Measurements from ENCODE around the gene TRIM45. TPM values are rescaled to one million over a fixed set of nuclear protein-coding genes. Genes with fewer than 3 reads are reported as not detected.

Gene TRIM45
- total RNA-seq, 3 donors from 2014 or later = 2.0 to 2.9 (median 2.5) TPM

- DNase-seq (no peak), ATAC-seq (no peak)
- no peak for TF ChIP-seq CTCF (IDR thresholded peaks at IDR 0.05)
- Histone ChIP-seq H3K4me3 (no peak overlapping the region), H3K9me3 (no peaks in the 10 kb centered on the region), H3K36me3 (ENCODE audit: low read depth) (no peaks in the 10 kb centered on the region), H3K4me1 (ENCODE audit: low read depth) (no peaks in the 10 kb centered on the region)
- intact Hi-C loops (cut with DNase I, micrococcal nuclease) = no loop called here
Observed at GRCh38 chr1:117146575-117147340, 25.2 kb upstream of the TRIM45 start.

GRCh38 chr1:117146072-117146471 lies 24.5 kb upstream of the TRIM45 start:
- intact Hi-C loops (cut with DNase I, micrococcal nuclease) = no loop called here
- TF ChIP-seq CTCF (IDR thresholded peaks at IDR 0.05) = no peak
- H3K4me3 ChIP-seq = no peak overlapping the region
- ATAC-seq = no peak
- H3K36me3 ChIP-seq (ENCODE audit: low read depth) = no peaks in the 10 kb centered on the region
- DNase-seq = no peak
- no peaks in the 10 kb centered on the region for H3K4me1 ChIP-seq (ENCODE audit: low read depth)
- H3K9me3 ChIP-seq = no peaks in the 10 kb centered on the region

GRCh38 chr1:117143871-117144270 lies 22.3 kb upstream of the TRIM45 start:
- Histone ChIP-seq H3K9me3 (no peaks in the 10 kb centered on the region), H3K4me1 (ENCODE audit: low read depth) (no peaks in the 10 kb centered on the region), H3K36me3 (ENCODE audit: low read depth) (no peaks in the 10 kb centered on the region), H3K4me3 (no peak overlapping the region)
- intact Hi-C loops (cut with DNase I, micrococcal nuclease) = no loop called here
- ATAC-seq (no peak), DNase-seq (no peak)
- no peak for TF ChIP-seq CTCF (IDR thresholded peaks at IDR 0.05)

GRCh38 chr1:117143172-117143571 lies 21.6 kb upstream of the TRIM45 start:
- intact Hi-C loops (cut with DNase I, micrococcal nuclease) = no loop called here

GRCh38 chr1:117142200-117142599 lies 20.7 kb upstream of the TRIM45 start:
- no peaks in the 10 kb centered on the region for H3K9me3 ChIP-seq
- no peak overlapping the region for H3K4me3 ChIP-seq
- TF ChIP-seq CTCF (IDR thresholded peaks at IDR 0.05) = no peak
- ATAC-seq (no peak), DNase-seq (no peak)
- intact Hi-C loops (cut with DNase I, micrococcal nuclease) = no loop called here
- H3K4me1 ChIP-seq (ENCODE audit: low read depth) = no peaks in the 10 kb centered on the region
- no peaks in the 10 kb centered on the region for H3K36me3 ChIP-seq (ENCODE audit: low read depth)

More at GRCh38 chr1:117143172-117143571, 21.6 kb upstream of the TRIM45 start:
- H3K9me3 ChIP-seq = no peaks in the 10 kb centered on the region
- no peaks in the 10 kb centered on the region for H3K36me3 ChIP-seq (ENCODE audit: low read depth)
- DNase-seq (no peak), ATAC-seq (no peak)
- H3K4me3 ChIP-seq = no peak overlapping the region
- H3K4me1 ChIP-seq (ENCODE audit: low read depth) = no peaks in the 10 kb centered on the region
- TF ChIP-seq CTCF (IDR thresholded peaks at IDR 0.05) = no peak
